AG04450 (cell line): Measurements from ENCODE around the gene PTPN4. TPM values are rescaled to one million over a fixed set of nuclear protein-coding genes. Genes with fewer than 3 reads are reported as not detected.

Source experiments
- CTCF ChIA-PET: fragments of 300-600, 350-600 bp; formaldehyde crosslinking; extraction: SDS; loops from one replicate; lab custom pipeline; 2022; ENCODE audit warnings: antibody characterized with exemption, inconsistent platforms; lab: Charles Lee
- POLR2A ChIA-PET: fragments of 350-600 bp; formaldehyde crosslinking; extraction: SDS; loops from one replicate; lab custom pipeline; 2021; ENCODE audit warnings: antibody characterized with exemption, inconsistent platforms; lab: Yijun Ruan, JAX
- DNase-seq: peaks from one replicate; pipeline ENCODE4 v3.0.0-alpha.2; 2011; ENCODE audit warnings: low read depth, low spot score
- H3K27ac ChIP-seq: one replicate; pipeline ENCODE4 v1.5.1; 2012; ENCODE audit warnings: low read depth, low read length, control low read depth
- H3K27me3 ChIP-seq: one replicate; pipeline ENCODE4 v1.6.0; 2012; ENCODE audit warnings: low read length; ENCODE audit not compliant: control insufficient read depth, insufficient read depth
- H3K4me3 ChIP-seq: 2 replicates; pipeline ENCODE4 v1.5.1; 2011; ENCODE audit warnings: mild to moderate bottlenecking, low read depth, low read length, control low read depth
- H3K9me3 ChIP-seq: 2 replicates; pipeline ENCODE4 v1.5.1; 2012; ENCODE audit warnings: low read length; ENCODE audit not compliant: control insufficient read depth, insufficient read depth
- polyA plus RNA-seq: library from polyadenylated mRNA; depleted of rRNA; stranded (reverse); fragments of >200 nt; gene quantifications from 2 replicates; pipeline ENCODE4 v1.2.3, GENCODE V29; 2011
- TF ChIP-seq, protein P1 (sequence below): IDR thresholded peaks from 2 replicates; pipeline ENCODE4 v1.5.1; 2011; ENCODE audit warnings: low read depth, low read length, control low read depth, inconsistent platforms

PTPN4 gene
- polyA plus RNA-seq, 1 experiment: 19.6 TPM

- H3K27ac ChIP-seq: no peak overlapping the region
- ChIA-PET POLR2A (no interaction called here), CTCF (interaction anchor here (1.8 kb wide), 1 partner anchor 9 kb away, joined by 6 read pairs; no protein-coding TSS in a partner anchor)
- H3K4me3 ChIP-seq: no peak overlapping the region
- no peaks in the 10 kb centered on the region for H3K9me3 ChIP-seq
- H3K27me3 ChIP-seq: no peaks in the 10 kb centered on the region
- TF ChIP-seq, protein P1, sequence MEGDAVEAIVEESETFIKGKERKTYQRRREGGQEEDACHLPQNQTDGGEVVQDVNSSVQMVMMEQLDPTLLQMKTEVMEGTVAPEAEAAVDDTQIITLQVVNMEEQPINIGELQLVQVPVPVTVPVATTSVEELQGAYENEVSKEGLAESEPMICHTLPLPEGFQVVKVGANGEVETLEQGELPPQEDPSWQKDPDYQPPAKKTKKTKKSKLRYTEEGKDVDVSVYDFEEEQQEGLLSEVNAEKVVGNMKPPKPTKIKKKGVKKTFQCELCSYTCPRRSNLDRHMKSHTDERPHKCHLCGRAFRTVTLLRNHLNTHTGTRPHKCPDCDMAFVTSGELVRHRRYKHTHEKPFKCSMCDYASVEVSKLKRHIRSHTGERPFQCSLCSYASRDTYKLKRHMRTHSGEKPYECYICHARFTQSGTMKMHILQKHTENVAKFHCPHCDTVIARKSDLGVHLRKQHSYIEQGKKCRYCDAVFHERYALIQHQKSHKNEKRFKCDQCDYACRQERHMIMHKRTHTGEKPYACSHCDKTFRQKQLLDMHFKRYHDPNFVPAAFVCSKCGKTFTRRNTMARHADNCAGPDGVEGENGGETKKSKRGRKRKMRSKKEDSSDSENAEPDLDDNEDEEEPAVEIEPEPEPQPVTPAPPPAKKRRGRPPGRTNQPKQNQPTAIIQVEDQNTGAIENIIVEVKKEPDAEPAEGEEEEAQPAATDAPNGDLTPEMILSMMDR: no peak
- DNase-seq: no peak
Observed at GRCh38 chr2:119814216-119814615, 54.5 kb downstream of the PTPN4 start.

GRCh38 chr2:119818792-119819191 is 59.1 kb downstream of the PTPN4 start:
- Histone ChIP-seq H3K27me3 (no peaks in the 10 kb centered on the region), H3K9me3 (no peaks in the 10 kb centered on the region), H3K4me3 (no peak overlapping the region), H3K27ac (no peak overlapping the region)
- ChIA-PET CTCF (interaction anchor here (0.6 to 1.4 kb wide), 3 partner anchors 10 to 1449 kb away, joined by 3 read pairs; no protein-coding TSS in a partner anchor), POLR2A (no interaction called here)
- TF ChIP-seq, protein P1: no peak
- no peak for DNase-seq

DNA sequence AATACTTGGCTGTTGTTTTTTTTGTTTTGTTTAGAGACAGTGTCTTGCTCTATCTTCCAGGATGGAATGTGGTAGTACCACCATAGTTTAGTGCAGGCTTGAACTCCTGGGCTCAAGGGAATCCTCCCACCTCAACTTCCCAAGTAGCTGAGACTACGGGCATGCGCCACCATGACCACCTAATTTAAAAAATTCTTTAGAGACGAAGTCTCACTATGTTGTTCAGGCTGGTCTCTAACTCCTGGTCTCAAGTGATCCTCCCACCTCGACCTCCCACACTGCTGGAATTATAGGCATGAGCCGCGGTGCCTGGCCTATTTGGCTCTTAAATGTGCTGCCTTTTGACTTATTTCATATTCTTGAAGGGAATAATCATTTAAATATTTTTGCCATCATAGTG is 60.1 kb downstream of the PTPN4 start:
- TF ChIP-seq, protein P1: no peak
- ChIA-PET POLR2A (no interaction called here), CTCF (interaction anchor here (1.3 to 1.6 kb wide), 2 partner anchors 66 to 179 kb away, joined by 3 to 6 read pairs; no protein-coding TSS in a partner anchor)
- DNase-seq: no peak
- Histone ChIP-seq H3K27ac (no peak overlapping the region), H3K9me3 (no peaks in the 10 kb centered on the region), H3K4me3 (no peak overlapping the region), H3K27me3 (no peaks in the 10 kb centered on the region)

DNA sequence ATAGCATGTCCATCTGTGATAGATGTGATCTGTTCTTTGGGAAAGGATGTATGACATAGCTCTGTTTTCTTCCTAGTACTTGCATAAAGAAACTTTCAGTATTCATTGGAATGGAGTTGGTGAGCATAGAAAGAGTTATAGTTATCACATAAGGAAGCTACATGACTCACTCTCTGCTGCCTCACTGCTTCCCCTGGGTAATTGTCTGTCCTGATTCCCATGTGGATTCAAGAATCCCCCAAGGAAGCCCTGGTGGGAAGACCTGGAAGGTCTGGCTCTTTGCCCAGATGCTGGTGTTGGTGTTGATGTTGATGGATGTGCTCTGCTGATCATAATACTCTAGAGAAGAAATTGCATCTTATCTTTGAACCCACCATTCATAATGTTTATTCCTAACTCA is 60.6 kb downstream of the PTPN4 start:
- no peak for DNase-seq
- no peak overlapping the region for H3K27ac ChIP-seq
- ChIA-PET POLR2A (no interaction called here), CTCF (interaction anchor here (0.6 to 1.6 kb wide), 6 partner anchors 9 to 1388 kb away, joined by 3 to 6 read pairs (median 4); no protein-coding TSS in a partner anchor)
- H3K27me3 ChIP-seq: no peaks in the 10 kb centered on the region
- H3K9me3 ChIP-seq: no peaks in the 10 kb centered on the region
- TF ChIP-seq, protein P1: no peak
- no peak overlapping the region for H3K4me3 ChIP-seq

DNA sequence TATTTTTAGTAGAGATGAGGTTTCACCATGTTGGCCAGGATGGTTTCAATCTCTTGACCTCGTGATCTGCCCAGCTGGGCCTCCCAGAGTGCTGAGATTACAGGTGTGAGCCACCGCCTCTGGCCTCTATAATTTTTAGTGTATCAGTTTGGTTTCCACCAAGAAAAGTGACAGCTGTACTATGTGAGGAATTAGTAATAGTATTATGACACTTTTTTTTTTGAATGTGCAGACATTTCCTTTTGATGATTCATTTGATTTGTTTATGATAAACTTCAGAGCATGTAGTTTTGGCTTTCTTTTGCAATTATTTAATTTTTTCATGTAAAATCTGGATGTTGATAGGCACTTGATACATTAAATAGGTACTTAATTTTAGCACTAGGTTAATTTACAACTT is 61.5 kb downstream of the PTPN4 start:
- POLR2A ChIA-PET: no interaction called here
- TF ChIP-seq, protein P1: no peak
- CTCF ChIA-PET: interaction anchor here (0.6 to 1.6 kb wide), 6 partner anchors 8 to 272 kb away, joined by 3 to 6 read pairs (median 3); no protein-coding TSS in a partner anchor

More for the DNA sequence above, 61.5 kb downstream of the PTPN4 start:
- DNase-seq: no peak
- H3K27ac ChIP-seq: no peak overlapping the region
- no peaks in the 10 kb centered on the region for H3K9me3 ChIP-seq
- no peak overlapping the region for H3K4me3 ChIP-seq
- no peaks in the 10 kb centered on the region for H3K27me3 ChIP-seq
